PC-3 (cell line): ENCODE results near the gene LEPR. TPM values are rescaled to one million over a fixed set of nuclear protein-coding genes. Genes with fewer than 3 reads are reported as not detected.
A peak's percentile ranks its signal among the peaks of the same experiment; 100 is the strongest.

ENCODE experiments used
- ATAC-seq: fragments of 200-7000 bp; cut with Tn5 transposase; 2 replicates; pipeline ENCODE4 v1.9.1; 2020; ENCODE audit warnings: mild to moderate bottlenecking, moderate library complexity
- BruUV-seq: library from RNA; stranded (reverse); fragments of 400-500 nt; replicated peaks from 2 replicates; lab custom pipeline; 2021; lab: Mats Ljungman, UMichigan
- CTCF ChIA-PET: fragments of 300-600 bp; sonication (Branson Sonifier 250); formaldehyde crosslinking; loops from one replicate; lab custom pipeline; 2022; ENCODE audit warnings: antibody characterized with exemption; lab: Charles Lee
- POLR2A ChIA-PET: fragments of 300-600 bp; sonication (Branson Sonifier 250); formaldehyde crosslinking; loops from one replicate; lab custom pipeline; 2022; ENCODE audit warnings: antibody characterized with exemption; ENCODE audit not compliant: unreplicated experiment; lab: Charles Lee
- DNase-seq: peaks from one replicate; pipeline ENCODE4 v3.0.0-alpha.2; 2015
- H2AFZ ChIP-seq: fragments of 300-600 bp; sonication (generic); 2 replicates; pipeline ENCODE4 v1.6.0; 2016; ENCODE audit warnings: antibody characterized with exemption, low read length
- H3F3A ChIP-seq: fragments of 300-600 bp; sonication (generic); one replicate; pipeline ENCODE4 v1.6.0; 2017; ENCODE audit warnings: antibody characterized with exemption, low read length, control low read depth, mild to moderate bottlenecking; ENCODE audit not compliant: unreplicated experiment
- H3K27ac ChIP-seq: fragments of 300-600 bp; sonication (generic); 2 replicates; pipeline ENCODE4 v1.5.1; 2016; ENCODE audit warnings: mild to moderate bottlenecking, low read length
- H3K27me3 ChIP-seq: fragments of 300-600 bp; sonication (generic); 2 replicates; pipeline ENCODE4 v1.6.1; 2016; ENCODE audit warnings: low read length, mixed read lengths
- H3K36me3 ChIP-seq: fragments of 300-600 bp; sonication (generic); 2 replicates; pipeline ENCODE4 v1.6.1; 2016; ENCODE audit warnings: low read depth, mixed run types, low read length, mixed read lengths
- H3K4me1 ChIP-seq: fragments of 300-600 bp; sonication (generic); 2 replicates; pipeline ENCODE4 v1.5.1; 2016; ENCODE audit warnings: low read length; ENCODE audit not compliant: insufficient read depth
- H3K4me2 ChIP-seq: fragments of 300-600 bp; sonication (generic); 2 replicates; pipeline ENCODE4 v1.6.0; 2016; ENCODE audit warnings: low read length
- H3K4me3 ChIP-seq: fragments of 300-600 bp; sonication (generic); 2 replicates; pipeline ENCODE4 v1.5.1; 2016; ENCODE audit warnings: mild to moderate bottlenecking, low read length, mixed read lengths
- H3K79me2 ChIP-seq: fragments of 300-600 bp; sonication (generic); 2 replicates; pipeline ENCODE4 v1.6.1; 2017; ENCODE audit warnings: low read length, mixed read lengths
- H3K9ac ChIP-seq: fragments of 300-600 bp; sonication (generic); 2 replicates; pipeline ENCODE4 v1.6.0; 2016; ENCODE audit warnings: mild to moderate bottlenecking, low read length
- H3K9me2 ChIP-seq: fragments of 300-600 bp; sonication (generic); replicated peaks from 2 replicates; pipeline ENCODE4 v1.6.1; 2016; ENCODE audit warnings: mixed run types, low read length, mixed read lengths
- H3K9me3 ChIP-seq: fragments of 300-600 bp; sonication (generic); 2 replicates; pipeline ENCODE4 v1.6.1; 2016; ENCODE audit warnings: low read length, mixed read lengths
- H4K20me1 ChIP-seq: fragments of 300-600 bp; sonication (generic); 2 replicates; pipeline ENCODE4 v1.6.1; 2016; ENCODE audit warnings: low read length, mixed read lengths
- EZH2 ChIP-seq: fragments of 300-600 bp; sonication (generic); IDR thresholded peaks from one replicate; pipeline ENCODE4 v1.6.1; 2017; ENCODE audit warnings: antibody characterized with exemption, mild to moderate bottlenecking, low read length; ENCODE audit not compliant: unreplicated experiment
- EZH2phosphoT487 ChIP-seq: fragments of 300-600 bp; sonication (generic); IDR thresholded peaks from 2 replicates; pipeline ENCODE4 v1.6.1; 2018; ENCODE audit warnings: mild to moderate bottlenecking, antibody characterized with exemption, low read length, borderline replicate concordance
- intact Hi-C: fragments of 100-400 bp; cut with micrococcal nuclease; formaldehyde crosslinking; loops from 2 replicates; pipeline ENCODE4 v1.9.0; 2023
- total RNA-seq: library from RNA; depleted of rRNA; stranded (reverse); fragments of >200 nt; gene quantifications from 2 replicates; pipeline ENCODE4 v1.2.3, GENCODE V29; 2014
- TF ChIP-seq, protein P1 (sequence below): fragments of 300-600 bp; sonication (generic); conservative IDR thresholded peaks from 2 replicates; pipeline ENCODE4 v1.5.1; 2017; ENCODE audit warnings: antibody characterized with exemption, low read depth, mild to moderate bottlenecking, low read length

The LEPR gene
- total RNA-seq, 1 experiment from 2014 or later, result not detected

GRCh38 chr1:65414538-65414937 is 5.9 kb upstream of the LEPR start:
- Histone ChIP-seq H3K4me3 (no peak overlapping the region), H3K27ac (no peak overlapping the region), H3K9me2 (no peaks in the 10 kb centered on the region), H3K9me3 (no peaks in the 10 kb centered on the region), H3K79me2 (no peaks in the 10 kb centered on the region), H3K4me2 (no peak overlapping the region), H3K9ac (no peak overlapping the region), H3K27me3 (no peaks in the 10 kb centered on the region), H2AFZ (no peak overlapping the region), H3K4me1 (peaks cover 27% of the 10 kb centered on the region), H4K20me1 (no peaks in the 10 kb centered on the region), H3F3A (no peaks in the 10 kb centered on the region), H3K36me3 (no peaks in the 10 kb centered on the region)
- no TSS peak for BruUV-seq
- TF ChIP-seq, protein P1, sequence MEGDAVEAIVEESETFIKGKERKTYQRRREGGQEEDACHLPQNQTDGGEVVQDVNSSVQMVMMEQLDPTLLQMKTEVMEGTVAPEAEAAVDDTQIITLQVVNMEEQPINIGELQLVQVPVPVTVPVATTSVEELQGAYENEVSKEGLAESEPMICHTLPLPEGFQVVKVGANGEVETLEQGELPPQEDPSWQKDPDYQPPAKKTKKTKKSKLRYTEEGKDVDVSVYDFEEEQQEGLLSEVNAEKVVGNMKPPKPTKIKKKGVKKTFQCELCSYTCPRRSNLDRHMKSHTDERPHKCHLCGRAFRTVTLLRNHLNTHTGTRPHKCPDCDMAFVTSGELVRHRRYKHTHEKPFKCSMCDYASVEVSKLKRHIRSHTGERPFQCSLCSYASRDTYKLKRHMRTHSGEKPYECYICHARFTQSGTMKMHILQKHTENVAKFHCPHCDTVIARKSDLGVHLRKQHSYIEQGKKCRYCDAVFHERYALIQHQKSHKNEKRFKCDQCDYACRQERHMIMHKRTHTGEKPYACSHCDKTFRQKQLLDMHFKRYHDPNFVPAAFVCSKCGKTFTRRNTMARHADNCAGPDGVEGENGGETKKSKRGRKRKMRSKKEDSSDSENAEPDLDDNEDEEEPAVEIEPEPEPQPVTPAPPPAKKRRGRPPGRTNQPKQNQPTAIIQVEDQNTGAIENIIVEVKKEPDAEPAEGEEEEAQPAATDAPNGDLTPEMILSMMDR, result no peak
- TF ChIP-seq EZH2 (no peak), EZH2phosphoT487 (no peak)
- ChIA-PET POLR2A (no interaction called here), CTCF (no interaction called here)
- DNase-seq (no peak), ATAC-seq (no peak)
- intact Hi-C loops, result no loop called here

DNA sequence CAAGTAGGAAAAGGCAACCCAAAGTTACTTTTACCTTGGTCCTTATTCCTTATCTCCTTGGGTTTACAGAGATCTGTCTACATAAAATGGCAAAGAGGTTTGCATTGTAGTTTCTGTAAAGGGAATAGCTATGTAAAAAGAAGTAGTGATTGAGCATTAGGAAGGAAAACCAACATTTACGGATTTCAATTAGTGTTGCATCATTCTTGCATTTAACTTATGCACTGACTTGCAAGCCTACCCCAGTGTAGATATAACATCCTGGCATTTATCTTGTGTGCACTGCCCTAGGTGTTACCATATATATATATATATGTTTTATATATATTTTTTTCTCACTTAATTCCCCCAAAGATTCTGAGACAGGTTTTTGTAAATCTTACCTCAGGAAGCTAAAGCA is 3.7 kb upstream of the LEPR start:
- BruUV-seq, result no TSS peak
- H2AFZ ChIP-seq, result no peak overlapping the region
- no peak for DNase-seq
- intact Hi-C loops, result no loop called here
- no peak for ATAC-seq
- H3K4me1 ChIP-seq, result peaks cover 28% of the 10 kb centered on the region
- H4K20me1 ChIP-seq, result no peaks in the 10 kb centered on the region
- no peak overlapping the region for H3K27ac ChIP-seq
- no peaks in the 10 kb centered on the region for H3K27me3 ChIP-seq
- H3K36me3 ChIP-seq, result no peaks in the 10 kb centered on the region
- TF ChIP-seq EZH2phosphoT487 (no peak), EZH2 (no peak)
- TF ChIP-seq, protein P1, result no peak
- no peaks in the 10 kb centered on the region for H3F3A ChIP-seq
- H3K4me2 ChIP-seq, result no peak overlapping the region
- CTCF ChIA-PET, result no interaction called here
- no peaks in the 10 kb centered on the region for H3K9me2 ChIP-seq
- no peak overlapping the region for H3K9ac ChIP-seq
- peaks cover 12% of the 10 kb centered on the region for H3K79me2 ChIP-seq
- H3K9me3 ChIP-seq, result no peaks in the 10 kb centered on the region
- no peak overlapping the region for H3K4me3 ChIP-seq
- POLR2A ChIA-PET, result no interaction called here

- TF ChIP-seq, protein P1, result no peak
- TF ChIP-seq EZH2 (no peak), EZH2phosphoT487 (no peak)
- no peaks in the 10 kb centered on the region for H3K9me3 ChIP-seq
- no peak overlapping the region for H2AFZ ChIP-seq
- no peaks in the 10 kb centered on the region for H3K36me3 ChIP-seq
- no TSS peak for BruUV-seq
- no peak overlapping the region for H3K4me3 ChIP-seq
- intact Hi-C loops, result no loop called here
- H3K4me1 ChIP-seq, result peaks cover 32% of the 10 kb centered on the region
- H3K9ac ChIP-seq, result no peak overlapping the region
- ATAC-seq (no peak), DNase-seq (peak; percentile 35)
- H4K20me1 ChIP-seq, result no peaks in the 10 kb centered on the region
- peak overlapping the region; percentile 22; the same call in 1 of the 2 replicates for H3K4me2 ChIP-seq
- peaks cover 21% of the 10 kb centered on the region for H3K79me2 ChIP-seq
- H3K27me3 ChIP-seq, result no peaks in the 10 kb centered on the region
- ChIA-PET CTCF (no interaction called here), POLR2A (interaction anchor here (0.5 kb wide), 1 partner anchor 204 kb away, joined by 3 read pairs; no protein-coding TSS in a partner anchor)
- H3K9me2 ChIP-seq, result no peaks in the 10 kb centered on the region
- H3K27ac ChIP-seq, result no peak overlapping the region
- H3F3A ChIP-seq, result no peaks in the 10 kb centered on the region
Observed at GRCh38 chr1:65417729-65418128, 2.7 kb upstream of the LEPR start.
